Adrenal gland (tissue), 12 donors: ENCODE measurements around the gene NKIRAS2. TPM values are rescaled to one million over a fixed set of nuclear protein-coding genes. Genes with fewer than 3 reads are reported as not detected.

Source experiments
- DNase-seq, 7 donors: peaks; one replicate each; pipeline ENCODE4 v3.0.0-alpha.2; 2019 to 2020
- H3K27ac ChIP-seq, 5 donors: fragments of 200-600 bp; sonication (generic) in 4 of 5; 1 replicate in 3 of 5; 2 replicates in 2 of 5; pipeline versions ENCODE4 v1.5.1 to v1.8.0; 2016 to 2020; ENCODE audit warnings: mild to moderate bottlenecking in 1 of 5
- H3K27me3 ChIP-seq: fragments of 200-600 bp; 2 replicates; pipeline ENCODE4 v1.8.0; 2021
- H3K36me3 ChIP-seq, 2 donors: fragments of 200-600 bp; replicated peaks in 1 of 2; 1 replicate in 1 of 2; 2 replicates in 1 of 2; pipeline versions ENCODE4 v1.5.1 to v1.8.0; 2018 to 2022
- H3K4me1 ChIP-seq, 2 donors: fragments of 200-600 bp; replicated peaks in 1 of 2; 1 replicate in 1 of 2; 2 replicates in 1 of 2; pipeline versions ENCODE4 v1.5.1 to v1.8.0; 2018 to 2021
- H3K4me3 ChIP-seq, 4 donors: fragments of 200-600 bp; sonication (generic) in 3 of 4; one replicate each; pipeline ENCODE4 v1.5.1; 2016 to 2018
- H3K9me3 ChIP-seq, 3 donors: fragments of 200-600 bp; sonication (generic) in 1 of 3; replicated peaks in 1 of 3; 1 replicate in 2 of 3; 2 replicates in 1 of 3; pipeline versions ENCODE4 v1.5.1 to v1.8.0; 2016 to 2021
- CTCF ChIP-seq, 6 experiments: fragments of 450-650 bp in 4 of 6; fragments of 200-600 bp in 2 of 6; sonication (generic) in 1 of 6; IDR thresholded peaks; 1 replicate in 5 of 6; 2 replicates in 1 of 6; pipeline versions ENCODE4 v1.5.1 to v1.8.0; 2016 to 2021; ENCODE audit warnings: antibody characterized with exemption in 6 of 6, mild to moderate bottlenecking in 2 of 6, moderate library complexity in 1 of 6
- POLR2A ChIP-seq, 2 donors: fragments of 450-650 bp; IDR thresholded peaks; one replicate each; pipeline ENCODE4 v1.6.1; 2017; ENCODE audit warnings: antibody characterized with exemption in 2 of 2, mild to moderate bottlenecking in 2 of 2, moderate library complexity in 1 of 2
- WGBS, 4 donors: extraction: QIAGEN DNeasy Blood & Tissue Kit in 2 of 4; methylation state at CpG; one replicate each; pipeline versions ENCODE4 v1.1.5 to v1.1.7; 2013 to 2017; 5-methylcytosine and 5-hydroxymethylcytosine counted together
- intact Hi-C, 2 donors: fragments of 100-400 bp; cut with DNase I; formaldehyde crosslinking; loops; one replicate each; pipeline versions ENCODE4 v1.14.1 to v1.15.0; 2022 to 2023
- polyA plus RNA-seq, 3 donors: library from polyadenylated mRNA; stranded (reverse); fragments of 200-250 nt in 2 of 3; fragments of 350-450 nt in 1 of 3; fragmentation: Illumina TruSeq in 1 of 3; extraction: RNeasy Lipid Tissue Mini Kit (QIAGEN cat#74804) in 1 of 3; gene quantifications; one replicate each; pipeline ENCODE4 v1.2.3, GENCODE V29; 2013 to 2014
- total RNA-seq, 9 donors: library from RNA; depleted of rRNA in 4 of 9; stranded (reverse); fragments of >200 nt in 4 of 9; fragments of 120-200 nt in 1 of 9; fragmentation: NEBNext Ultra II Directional in 1 of 9; extraction: Animal tissue kit (Norgen Biotek cat#: 25700) in 1 of 9; gene quantifications; one replicate each; pipeline versions ENCODE4 v1.1.0 to v1.2.4, GENCODE V29; 2013 to 2023
- donor health status: healthy with polysubstance abuse.
- donor health status: Bipolar disorder and iron deficiency.
- donor health status: DM: yes; HTN: yes; CAD: no.
- donor health status: DM: no; HTN: no; CAD: no.
- donor health status: DM: no; HTN: no; CAD: no.
- donor health status: DM: yes; HTN: yes; CAD: no.

NKIRAS2 gene
- total and polyA plus RNA-seq, 12 donors: 22.9 to 56.8 (median 29.4) TPM

GRCh38 chr17:41982026-41982760 lies 37.7 kb upstream of the NKIRAS2 start:
- no peak for TF ChIP-seq CTCF (IDR thresholded peaks at IDR 0.05)
- no peak for TF ChIP-seq POLR2A (IDR thresholded peaks at IDR 0.05)
- Histone ChIP-seq H3K27me3 (no peaks in the 10 kb centered on the region), H3K4me1 (no peaks in the 10 kb centered on the region), H3K4me3 (no peak overlapping the region), H3K36me3 (peaks cover 0 to 80% of the 10 kb centered on the region in 2 donors), H3K27ac (peak overlapping the region in 4 of 5 donors; percentile 63 to 73 (median 67)), H3K9me3 (no peaks in the 10 kb centered on the region)
- 53 to 67% (median 60%) methylated on average over 14 of the region's 14 CpGs for WGBS, 4 donors
- DNase-seq: peak in 6 of 7 donors; percentile 61 to 78 (median 72)
- intact Hi-C loops: no loop called here

GRCh38 chr17:41984454-41984853 lies 35.4 kb upstream of the NKIRAS2 start:
- Histone ChIP-seq H3K9me3 (no peaks in the 10 kb centered on the region), H3K27ac (no peak overlapping the region), H3K36me3 (peaks cover 0 to 82% of the 10 kb centered on the region in 2 donors), H3K4me3 (no peak overlapping the region), H3K27me3 (no peaks in the 10 kb centered on the region), H3K4me1 (no peaks in the 10 kb centered on the region)
- no peak for DNase-seq
- 88 to 96% (median 92%) methylated on average over 8 of the region's 8 CpGs for WGBS, 4 donors
- no peak for TF ChIP-seq CTCF (IDR thresholded peaks at IDR 0.05)
- no peak for TF ChIP-seq POLR2A (IDR thresholded peaks at IDR 0.05)
- intact Hi-C loops: no loop called here

- no peaks in the 10 kb centered on the region for H3K27me3 ChIP-seq
- peaks cover 0 to 86% of the 10 kb centered on the region in 2 donors for H3K36me3 ChIP-seq
- no peaks in the 10 kb centered on the region for H3K9me3 ChIP-seq
- no peak for TF ChIP-seq POLR2A (IDR thresholded peaks at IDR 0.05)
- no peak for TF ChIP-seq CTCF (IDR thresholded peaks at IDR 0.05)
- DNase-seq: no peak
- intact Hi-C loops: no loop called here
- no peak overlapping the region for H3K4me3 ChIP-seq
- no peaks in the 10 kb centered on the region for H3K4me1 ChIP-seq
- H3K27ac ChIP-seq: no peak overlapping the region
- 93 to 98% (median 96%) methylated on average over 8 of the region's 8 CpGs for WGBS, 4 donors
Measured at GRCh38 chr17:41985919-41986318, 34.0 kb upstream of the NKIRAS2 start.

GRCh38 chr17:41986634-41987033 lies 33.3 kb upstream of the NKIRAS2 start:
- TF ChIP-seq POLR2A (IDR thresholded peaks at IDR 0.05): no peak
- no peak for TF ChIP-seq CTCF (IDR thresholded peaks at IDR 0.05)
- Histone ChIP-seq H3K9me3 (no peaks in the 10 kb centered on the region), H3K4me1 (no peaks in the 10 kb centered on the region), H3K27ac (no peak overlapping the region), H3K27me3 (no peaks in the 10 kb centered on the region), H3K4me3 (no peak overlapping the region), H3K36me3 (peaks cover 0 to 86% of the 10 kb centered on the region in 2 donors)
- no peak for DNase-seq
- WGBS, 4 donors: 93 to 95% (median 94%) methylated on average over 1 of the region's 1 CpG
- intact Hi-C loops: no loop called here
